Liver (tissue), 9 donors: ENCODE measurements around the gene CCDC102B. TPM values are rescaled to one million over a fixed set of nuclear protein-coding genes. Genes with fewer than 3 reads are reported as not detected.

Experiments used
- DNase-seq: peaks from one replicate; pipeline ENCODE4 v3.0.0-alpha.2; 2017; ENCODE audit warnings: low spot score
- H3K27ac ChIP-seq, 2 donors: one replicate each; pipeline ENCODE4 v1.7.0; 2013; ENCODE audit warnings: inconsistent platforms in 2 of 2, low read length in 2 of 2, control low read depth in 1 of 2, low read depth in 1 of 2, mild to moderate bottlenecking in 1 of 2
- H3K27me3 ChIP-seq, 4 donors: one replicate each; pipeline versions ENCODE4 v1.6.1 to v1.7.0; 2013; ENCODE audit warnings: low read length in 3 of 4, inconsistent platforms in 1 of 4, mild to moderate bottlenecking in 1 of 4, moderate library complexity in 1 of 4; ENCODE audit not compliant: control insufficient read depth in 4 of 4, insufficient read depth in 4 of 4
- H3K36me3 ChIP-seq, 4 donors: one replicate each; pipeline versions ENCODE4 v1.6.1 to v1.7.0; 2013; ENCODE audit warnings: low read length in 3 of 4, mild to moderate bottlenecking in 3 of 4, low read depth in 1 of 4, moderate library complexity in 1 of 4; ENCODE audit not compliant: control insufficient read depth in 4 of 4, insufficient read depth in 3 of 4
- H3K4me1 ChIP-seq, 4 donors: one replicate each; pipeline versions ENCODE4 v1.6.1 to v1.7.0; 2013; ENCODE audit warnings: low read length in 3 of 4, mild to moderate bottlenecking in 3 of 4, moderate library complexity in 1 of 4; ENCODE audit not compliant: control insufficient read depth in 4 of 4, insufficient read depth in 4 of 4
- H3K4me3 ChIP-seq, 3 donors: one replicate each; pipeline versions ENCODE4 v1.6.1 to v1.7.0; 2013; ENCODE audit warnings: low read length in 3 of 3, control low read depth in 1 of 3, low read depth in 1 of 3, mild to moderate bottlenecking in 1 of 3
- H3K9ac ChIP-seq, 2 donors: one replicate each; pipeline ENCODE4 v1.7.0; 2013; ENCODE audit warnings: low read length in 2 of 2, mild to moderate bottlenecking in 2 of 2, moderate library complexity in 2 of 2, control low read depth in 1 of 2, low read depth in 1 of 2
- H3K9me3 ChIP-seq, 4 donors: one replicate each; pipeline versions ENCODE4 v1.6.1 to v1.7.0; 2013; ENCODE audit warnings: low read length in 3 of 4; ENCODE audit not compliant: control insufficient read depth in 4 of 4
- CTCF ChIP-seq: fragments of 150-350 bp; IDR thresholded peaks from 2 replicates; pipeline ENCODE4 v1.5.1; 2017; ENCODE audit warnings: improper control_type of control experiment, low read depth, low read length; ENCODE audit not compliant: missing input control
- EGR1 ChIP-seq, 2 donors: IDR thresholded peaks; 2 replicates each; pipeline ENCODE4 v1.6.1; 2016 to 2018; ENCODE audit warnings: antibody characterized with exemption in 2 of 2, low read depth in 2 of 2
- FOXA1 ChIP-seq: IDR thresholded peaks from 2 replicates; pipeline ENCODE4 v1.6.1; 2016; ENCODE audit warnings: antibody characterized with exemption
- FOXA2 ChIP-seq: IDR thresholded peaks from 2 replicates; pipeline ENCODE4 v1.6.1; 2016; ENCODE audit warnings: antibody characterized with exemption
- HNF4A ChIP-seq, 2 donors: conservative IDR thresholded peaks; 2 replicates each; pipeline ENCODE4 v1.6.1; 2016; ENCODE audit warnings: antibody characterized with exemption in 2 of 2, mild to moderate bottlenecking in 2 of 2
- HNF4G ChIP-seq: IDR thresholded peaks from 2 replicates; pipeline ENCODE4 v1.6.1; 2016; ENCODE audit warnings: antibody characterized with exemption
- JUND ChIP-seq, 2 donors: IDR thresholded peaks; 2 replicates each; pipeline ENCODE4 v1.6.1; 2016; ENCODE audit warnings: antibody characterized with exemption in 2 of 2
- MAX ChIP-seq: IDR thresholded peaks from 2 replicates; pipeline ENCODE4 v1.6.1; 2016; ENCODE audit warnings: antibody characterized with exemption
- NR2F2 ChIP-seq: IDR thresholded peaks from 2 replicates; pipeline ENCODE4 v1.6.1; 2016; ENCODE audit warnings: antibody characterized with exemption
- RAD21 ChIP-seq, 2 donors: IDR thresholded peaks; 2 replicates each; pipeline ENCODE4 v1.6.1; 2016; ENCODE audit warnings: antibody characterized with exemption in 2 of 2, mild to moderate bottlenecking in 2 of 2
- RXRA ChIP-seq, 2 donors: IDR thresholded peaks; 2 replicates each; pipeline ENCODE4 v1.6.1; 2017 to 2018; ENCODE audit warnings: antibody characterized with exemption in 2 of 2, mild to moderate bottlenecking in 1 of 2
- SP1 ChIP-seq: IDR thresholded peaks from 2 replicates; pipeline ENCODE4 v1.6.1; 2018; ENCODE audit warnings: antibody characterized with exemption, mild to moderate bottlenecking
- YY1 ChIP-seq: IDR thresholded peaks from 2 replicates; pipeline ENCODE4 v1.6.1; 2016; ENCODE audit warnings: antibody characterized with exemption, mild to moderate bottlenecking
- WGBS: extraction: QIAGEN DNeasy Blood & Tissue Kit; methylation state at CpG from one replicate; pipeline ENCODE4 v1.1.7; 2013; 5-methylcytosine and 5-hydroxymethylcytosine counted together
- polyA plus RNA-seq, 2 donors: library from polyadenylated mRNA; stranded (reverse) in 1 of 2; unstranded in 1 of 2; fragments of 200-250 nt in 1 of 2; fragments of >200 nt in 1 of 2; fragmentation: Nextera tagmentation in 1 of 2; extraction: Ambion mirVana in 1 of 2; gene quantifications; one replicate each; pipeline versions ENCODE4 v1.2.1 to v1.2.3, GENCODE V29; 2013 to 2015
- total RNA-seq, 2 donors: library from RNA; depleted of rRNA; stranded (reverse); fragments of >200 nt; gene quantifications; one replicate each; pipeline ENCODE4 v1.2.3, GENCODE V29; 2014
- TF ChIP-seq, protein P1 (sequence below): IDR thresholded peaks from 2 replicates; pipeline ENCODE4 v1.6.1; 2016; ENCODE audit warnings: antibody characterized with exemption, mild to moderate bottlenecking
- TF ChIP-seq, protein P2 (sequence below): IDR thresholded peaks from 2 replicates; pipeline ENCODE4 v1.6.1; 2016; ENCODE audit warnings: antibody characterized with exemption
- TF ChIP-seq, protein P3 (sequence below): IDR thresholded peaks from 2 replicates; pipeline ENCODE4 v1.6.1; 2016; ENCODE audit warnings: antibody characterized with exemption
- donor health status: healthy.
- donor health status: healthy.
- donor health status: healthy.
- donor health status: healthy.
- donor health status: healthy.

The CCDC102B gene
- total and polyA plus RNA-seq, 4 donors = 0.54 to 4.5 (median 1.4) TPM

DNA sequence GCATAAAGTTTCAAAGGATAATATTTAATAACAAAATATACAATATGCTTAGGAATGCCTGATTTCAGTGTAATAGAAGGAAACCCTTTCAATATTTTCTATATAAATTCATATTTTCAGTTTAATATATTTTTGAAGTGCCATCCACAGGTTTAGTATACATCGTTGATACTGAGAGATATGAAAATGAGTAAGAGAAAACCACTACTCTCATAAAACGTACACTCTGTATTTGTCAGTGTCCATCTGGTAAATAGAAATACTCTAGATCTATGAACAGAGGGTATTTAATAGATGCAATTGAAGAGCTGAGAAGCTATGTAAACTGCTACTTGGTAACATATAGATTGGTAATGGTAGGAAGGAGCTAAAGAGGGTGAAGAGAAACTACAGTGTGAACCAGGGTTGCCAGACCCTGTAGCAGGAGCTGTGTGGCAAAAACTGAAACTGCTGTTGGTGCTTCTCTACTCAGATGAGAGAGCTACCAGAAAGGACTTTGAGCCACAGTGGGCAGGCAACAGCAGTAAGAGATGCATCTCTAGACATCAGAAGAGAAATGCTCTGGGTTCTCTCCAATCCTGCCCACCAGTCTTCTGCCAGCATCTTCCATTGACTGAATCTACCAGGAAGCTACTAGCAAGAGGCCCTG, 187.4 kb downstream of the CCDC102B start:
- 53% methylated on average over 2 of the region's 2 CpGs for WGBS
- Histone ChIP-seq H3K27me3 (no peaks in the 10 kb centered on the region), H3K4me1 (peaks cover 0 to 20% (median 14%) of the 10 kb centered on the region in 4 donors)

GRCh38 chr18:68991286-68991685, 193.4 kb downstream of the CCDC102B start:
- Histone ChIP-seq H3K36me3 (no peaks in the 10 kb centered on the region), H3K4me1 (no peaks in the 10 kb centered on the region), H3K27me3 (no peaks in the 10 kb centered on the region), H3K4me3 (no peak overlapping the region), H3K9me3 (no peaks in the 10 kb centered on the region), H3K9ac (no peak overlapping the region), H3K27ac (no peak overlapping the region)
- DNase-seq = no peak
- TF ChIP-seq, protein P1, sequence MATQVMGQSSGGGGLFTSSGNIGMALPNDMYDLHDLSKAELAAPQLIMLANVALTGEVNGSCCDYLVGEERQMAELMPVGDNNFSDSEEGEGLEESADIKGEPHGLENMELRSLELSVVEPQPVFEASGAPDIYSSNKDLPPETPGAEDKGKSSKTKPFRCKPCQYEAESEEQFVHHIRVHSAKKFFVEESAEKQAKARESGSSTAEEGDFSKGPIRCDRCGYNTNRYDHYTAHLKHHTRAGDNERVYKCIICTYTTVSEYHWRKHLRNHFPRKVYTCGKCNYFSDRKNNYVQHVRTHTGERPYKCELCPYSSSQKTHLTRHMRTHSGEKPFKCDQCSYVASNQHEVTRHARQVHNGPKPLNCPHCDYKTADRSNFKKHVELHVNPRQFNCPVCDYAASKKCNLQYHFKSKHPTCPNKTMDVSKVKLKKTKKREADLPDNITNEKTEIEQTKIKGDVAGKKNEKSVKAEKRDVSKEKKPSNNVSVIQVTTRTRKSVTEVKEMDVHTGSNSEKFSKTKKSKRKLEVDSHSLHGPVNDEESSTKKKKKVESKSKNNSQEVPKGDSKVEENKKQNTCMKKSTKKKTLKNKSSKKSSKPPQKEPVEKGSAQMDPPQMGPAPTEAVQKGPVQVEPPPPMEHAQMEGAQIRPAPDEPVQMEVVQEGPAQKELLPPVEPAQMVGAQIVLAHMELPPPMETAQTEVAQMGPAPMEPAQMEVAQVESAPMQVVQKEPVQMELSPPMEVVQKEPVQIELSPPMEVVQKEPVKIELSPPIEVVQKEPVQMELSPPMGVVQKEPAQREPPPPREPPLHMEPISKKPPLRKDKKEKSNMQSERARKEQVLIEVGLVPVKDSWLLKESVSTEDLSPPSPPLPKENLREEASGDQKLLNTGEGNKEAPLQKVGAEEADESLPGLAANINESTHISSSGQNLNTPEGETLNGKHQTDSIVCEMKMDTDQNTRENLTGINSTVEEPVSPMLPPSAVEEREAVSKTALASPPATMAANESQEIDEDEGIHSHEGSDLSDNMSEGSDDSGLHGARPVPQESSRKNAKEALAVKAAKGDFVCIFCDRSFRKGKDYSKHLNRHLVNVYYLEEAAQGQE = no peak
- TF ChIP-seq RXRA (IDR thresholded peaks at IDR 0.05) (no peak), EGR1 (IDR thresholded peaks at IDR 0.05; ENCODE audit: low read depth in 2 of 2) (no peak), FOXA2 (no peak), SP1 (no peak), FOXA1 (no peak), CTCF (no peak), YY1 (no peak), NR2F2 (no peak), HNF4G (no peak), HNF4A (conservative IDR thresholded peaks at IDR 0.05) (no peak)
- TF ChIP-seq, protein P2, sequence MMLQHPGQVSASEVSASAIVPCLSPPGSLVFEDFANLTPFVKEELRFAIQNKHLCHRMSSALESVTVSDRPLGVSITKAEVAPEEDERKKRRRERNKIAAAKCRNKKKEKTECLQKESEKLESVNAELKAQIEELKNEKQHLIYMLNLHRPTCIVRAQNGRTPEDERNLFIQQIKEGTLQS = no peak

More for the DNA sequence above, 187.4 kb downstream of the CCDC102B start:
- no peaks in the 10 kb centered on the region for H3K36me3 ChIP-seq
- no peak overlapping the region for H3K27ac ChIP-seq
- H3K9ac ChIP-seq = no peak overlapping the region
- DNase-seq = no peak
- TF ChIP-seq, protein P3, sequence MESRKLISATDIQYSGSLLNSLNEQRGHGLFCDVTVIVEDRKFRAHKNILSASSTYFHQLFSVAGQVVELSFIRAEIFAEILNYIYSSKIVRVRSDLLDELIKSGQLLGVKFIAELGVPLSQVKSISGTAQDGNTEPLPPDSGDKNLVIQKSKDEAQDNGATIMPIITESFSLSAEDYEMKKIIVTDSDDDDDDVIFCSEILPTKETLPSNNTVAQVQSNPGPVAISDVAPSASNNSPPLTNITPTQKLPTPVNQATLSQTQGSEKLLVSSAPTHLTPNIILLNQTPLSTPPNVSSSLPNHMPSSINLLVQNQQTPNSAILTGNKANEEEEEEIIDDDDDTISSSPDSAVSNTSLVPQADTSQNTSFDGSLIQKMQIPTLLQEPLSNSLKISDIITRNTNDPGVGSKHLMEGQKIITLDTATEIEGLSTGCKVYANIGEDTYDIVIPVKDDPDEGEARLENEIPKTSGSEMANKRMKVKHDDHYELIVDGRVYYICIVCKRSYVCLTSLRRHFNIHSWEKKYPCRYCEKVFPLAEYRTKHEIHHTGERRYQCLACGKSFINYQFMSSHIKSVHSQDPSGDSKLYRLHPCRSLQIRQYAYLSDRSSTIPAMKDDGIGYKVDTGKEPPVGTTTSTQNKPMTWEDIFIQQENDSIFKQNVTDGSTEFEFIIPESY = no peak
- no peak for TF ChIP-seq NR2F2
- TF ChIP-seq, protein P2 = no peak
- peak; percentile 68 to 79 for TF ChIP-seq HNF4A (conservative IDR thresholded peaks at IDR 0.05)
- TF ChIP-seq YY1 = no peak
- peak; percentile 36 for TF ChIP-seq HNF4G
- no peak for TF ChIP-seq FOXA1
- no peak for TF ChIP-seq MAX
- no peak for TF ChIP-seq EGR1 (IDR thresholded peaks at IDR 0.05; ENCODE audit: low read depth in 2 of 2)
- peak; percentile 35 for TF ChIP-seq SP1
- TF ChIP-seq, protein P1 = no peak
- TF ChIP-seq JUND (IDR thresholded peaks at IDR 0.05) = no peak
- TF ChIP-seq RAD21 (IDR thresholded peaks at IDR 0.05) = peak; percentile 16 to 28
- TF ChIP-seq FOXA2 = no peak
- H3K9me3 ChIP-seq = no peaks in the 10 kb centered on the region
- H3K4me3 ChIP-seq = no peak overlapping the region
